GM19023 (cell line): ENCODE results near the gene ATP6V1F.
A peak's percentile ranks its signal among the peaks of the same experiment; 100 is the strongest.

Experiments
- ATAC-seq: cut with Tn5 transposase; IDR thresholded peaks from one replicate; pipeline ENCODE4 v1.9.1; 2021; ENCODE audit warnings: mild to moderate bottlenecking, moderate library complexity; ENCODE audit not compliant: unreplicated experiment

ATP6V1F gene

GRCh38 chr7:128881458-128882125 is 18.9 kb downstream of the ATP6V1F start:
- ATAC-seq = no peak

DNA sequence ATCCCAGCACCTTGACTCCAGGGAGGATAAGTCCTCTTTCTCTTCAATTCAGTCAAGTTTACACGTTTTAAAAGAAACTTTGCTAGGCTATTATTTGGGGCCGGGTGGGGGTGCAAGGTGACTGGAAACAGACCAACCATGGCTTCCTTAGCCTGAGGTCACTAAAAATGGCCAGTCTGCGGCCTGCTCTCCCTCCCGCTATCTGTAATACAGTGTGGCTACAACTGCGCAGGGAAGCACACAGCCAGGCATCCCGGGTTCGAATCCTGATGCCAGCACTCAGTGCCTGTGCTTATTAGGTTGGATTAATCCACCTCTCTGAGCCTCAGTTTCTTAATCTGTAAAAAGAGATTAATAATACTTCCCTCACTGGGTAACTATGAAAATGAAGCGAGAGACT is 19.5 kb downstream of the ATP6V1F start:
- ATAC-seq = no peak

GRCh38 chr7:128883622-128884448 is 21.2 kb downstream of the ATP6V1F start:
- ATAC-seq = peak; percentile 79

- ATAC-seq = no peak
These were observed 22.1 kb downstream of the ATP6V1F start for GRCh38 chr7:128884561-128885369.

- ATAC-seq = no peak
These were observed 22.9 kb downstream of the ATP6V1F start for GRCh38 chr7:128885370-128886187.

DNA sequence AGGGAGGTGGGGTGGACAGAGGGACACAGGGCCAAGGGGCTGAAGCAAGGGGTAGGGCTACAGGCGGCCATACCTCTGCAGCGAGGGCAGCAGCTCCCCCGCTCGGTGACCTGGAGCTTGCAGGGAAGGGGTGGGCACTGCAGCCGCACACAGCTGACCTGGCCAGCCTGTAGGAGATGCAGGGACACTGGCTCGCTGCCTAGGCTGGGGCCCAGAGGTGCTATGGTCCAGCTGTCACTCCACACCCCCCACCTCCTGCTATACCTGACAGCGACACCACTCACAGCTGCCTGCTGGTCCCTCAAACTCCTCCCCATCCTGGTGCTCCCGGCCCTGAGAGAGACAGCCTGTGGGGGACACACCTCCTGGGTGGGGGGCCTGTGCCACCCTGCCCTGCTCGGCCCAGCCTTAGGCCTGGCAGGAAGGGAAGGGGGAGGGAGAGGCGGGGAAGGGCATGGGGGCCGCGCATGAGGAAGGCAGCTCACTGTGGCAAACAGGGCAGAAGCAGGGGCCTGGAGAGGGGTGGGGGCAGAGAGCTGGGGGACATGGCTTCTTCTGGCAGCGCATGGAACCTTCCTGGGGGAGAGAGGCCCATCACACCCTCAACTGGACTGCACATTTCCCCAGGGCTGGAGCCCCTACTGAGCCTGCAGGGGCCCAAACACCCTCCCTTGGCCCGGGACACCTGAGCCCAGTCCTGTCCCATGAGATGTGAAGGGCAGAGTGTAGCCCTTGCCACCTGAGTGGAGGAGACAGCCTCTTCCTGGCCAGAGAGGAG is 23.9 kb downstream of the ATP6V1F start:
- ATAC-seq = no peak

DNA sequence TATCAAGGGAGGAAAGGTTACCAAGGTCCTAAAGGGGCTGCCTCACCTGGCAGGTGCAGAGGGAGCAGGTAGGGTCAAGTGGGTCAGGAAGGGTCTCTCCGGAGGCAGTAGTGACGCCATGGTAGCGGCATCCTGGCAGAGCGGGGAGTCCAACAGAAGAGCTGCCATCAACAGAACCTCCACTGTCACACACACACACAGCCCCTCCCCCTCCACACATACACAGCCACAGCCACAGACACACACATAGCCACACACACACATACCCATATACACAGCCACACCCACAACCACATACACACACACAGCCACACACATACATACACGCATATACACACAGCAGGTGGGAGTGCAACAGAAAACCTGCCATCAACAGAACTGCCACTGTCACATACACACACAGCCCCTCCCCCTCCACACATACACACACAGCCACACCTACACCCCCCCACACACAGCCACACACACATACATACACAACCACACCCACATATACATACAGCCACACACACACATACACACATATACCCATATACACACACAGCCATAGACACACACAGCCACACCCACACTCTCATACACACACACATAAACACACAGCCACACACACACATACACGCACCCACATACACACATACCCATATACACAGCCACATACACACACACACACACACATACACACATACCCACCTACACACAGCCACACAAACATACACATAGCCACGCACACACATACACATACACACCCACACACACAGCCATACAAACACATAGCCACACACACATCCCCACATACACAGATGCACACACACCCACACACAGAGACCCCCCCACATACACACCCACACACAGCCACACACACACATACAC is 24.7 kb downstream of the ATP6V1F start:
- ATAC-seq = no peak

- no peak for ATAC-seq
These were observed 25.5 kb downstream of the ATP6V1F start for GRCh38 chr7:128888039-128888755.

DNA sequence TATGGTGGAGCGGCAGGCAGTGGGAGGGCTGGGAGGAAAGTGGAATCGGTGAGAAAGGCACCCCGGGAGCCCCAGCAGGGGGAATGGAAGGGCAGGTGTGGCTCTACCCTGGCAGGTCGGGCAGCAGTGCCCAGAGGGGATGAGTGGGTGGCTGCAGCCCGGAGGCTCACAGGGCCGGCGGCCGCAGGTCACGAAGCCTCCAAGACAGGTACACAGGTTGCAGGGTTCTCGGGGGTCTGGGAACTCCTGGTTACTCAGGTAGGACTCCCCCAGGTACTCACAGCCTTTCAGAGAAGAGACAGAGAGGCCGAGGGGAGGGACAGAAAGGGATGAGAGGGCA is 26.1 kb downstream of the ATP6V1F start:
- no peak for ATAC-seq

GRCh38 chr7:128889121-128889520 is 26.5 kb downstream of the ATP6V1F start:
- no peak for ATAC-seq

- no peak for ATAC-seq
These were observed 27.9 kb downstream of the ATP6V1F start for GRCh38 chr7:128890306-128891109.

DNA sequence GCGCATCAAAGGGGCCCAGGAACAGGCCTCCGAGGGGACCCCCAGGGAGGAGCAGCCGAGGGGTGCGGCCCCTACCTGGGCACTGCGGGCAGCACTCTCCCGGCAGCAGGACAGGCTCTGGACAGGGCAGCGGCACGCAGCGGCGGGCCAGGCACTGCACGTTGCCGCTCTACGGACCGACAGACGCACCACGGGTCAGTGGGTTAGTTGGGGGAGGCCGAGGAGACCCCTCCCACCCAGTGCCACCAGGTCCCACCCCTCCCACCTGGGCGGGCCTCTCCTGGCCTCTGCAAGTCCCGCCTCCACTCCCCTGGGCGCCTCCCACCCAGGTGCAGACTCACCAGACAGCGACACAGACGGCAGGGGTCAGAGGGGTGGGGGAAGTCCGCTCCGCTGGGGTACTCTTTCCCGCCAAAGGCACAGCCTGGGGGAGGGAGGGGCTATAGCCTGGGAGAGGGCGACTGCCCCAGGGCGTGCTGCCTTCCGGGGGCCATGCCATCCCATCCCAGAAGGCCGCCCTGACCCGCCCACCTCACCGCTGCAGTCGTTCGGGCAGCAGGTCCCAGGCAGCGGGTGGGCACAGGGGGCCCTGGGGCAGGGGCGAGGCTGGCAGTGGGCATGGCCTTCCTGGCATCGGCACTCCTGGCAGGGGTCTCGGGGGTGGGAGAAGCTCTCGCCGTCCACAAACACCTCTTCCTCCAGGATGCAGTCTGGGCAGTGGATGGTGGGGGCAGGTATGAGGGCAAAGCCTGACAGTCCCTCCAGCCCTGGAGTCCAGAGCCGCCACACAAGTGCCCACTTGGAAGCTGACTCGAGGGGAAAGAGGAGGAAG is 28.7 kb downstream of the ATP6V1F start:
- ATAC-seq = no peak

DNA sequence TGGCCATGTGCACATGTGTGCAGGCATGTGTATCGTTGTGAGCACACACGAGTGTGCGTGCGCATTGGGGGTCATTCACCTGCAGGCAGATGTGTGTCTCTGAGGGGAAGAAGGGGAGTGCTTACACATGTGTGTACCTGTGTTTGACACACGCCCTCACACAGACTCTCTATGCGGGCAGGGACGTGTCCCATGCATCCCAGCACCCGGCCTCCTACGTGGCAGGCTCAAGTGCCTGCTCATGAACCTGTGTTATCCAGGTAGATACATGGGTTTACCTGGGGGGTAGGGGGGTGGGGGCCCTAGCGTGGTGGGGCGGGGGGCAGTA is 29.2 kb downstream of the ATP6V1F start:
- ATAC-seq = no peak

- no peak for ATAC-seq
These were observed 30.0 kb downstream of the ATP6V1F start for GRCh38 chr7:128892521-128893250.

DNA sequence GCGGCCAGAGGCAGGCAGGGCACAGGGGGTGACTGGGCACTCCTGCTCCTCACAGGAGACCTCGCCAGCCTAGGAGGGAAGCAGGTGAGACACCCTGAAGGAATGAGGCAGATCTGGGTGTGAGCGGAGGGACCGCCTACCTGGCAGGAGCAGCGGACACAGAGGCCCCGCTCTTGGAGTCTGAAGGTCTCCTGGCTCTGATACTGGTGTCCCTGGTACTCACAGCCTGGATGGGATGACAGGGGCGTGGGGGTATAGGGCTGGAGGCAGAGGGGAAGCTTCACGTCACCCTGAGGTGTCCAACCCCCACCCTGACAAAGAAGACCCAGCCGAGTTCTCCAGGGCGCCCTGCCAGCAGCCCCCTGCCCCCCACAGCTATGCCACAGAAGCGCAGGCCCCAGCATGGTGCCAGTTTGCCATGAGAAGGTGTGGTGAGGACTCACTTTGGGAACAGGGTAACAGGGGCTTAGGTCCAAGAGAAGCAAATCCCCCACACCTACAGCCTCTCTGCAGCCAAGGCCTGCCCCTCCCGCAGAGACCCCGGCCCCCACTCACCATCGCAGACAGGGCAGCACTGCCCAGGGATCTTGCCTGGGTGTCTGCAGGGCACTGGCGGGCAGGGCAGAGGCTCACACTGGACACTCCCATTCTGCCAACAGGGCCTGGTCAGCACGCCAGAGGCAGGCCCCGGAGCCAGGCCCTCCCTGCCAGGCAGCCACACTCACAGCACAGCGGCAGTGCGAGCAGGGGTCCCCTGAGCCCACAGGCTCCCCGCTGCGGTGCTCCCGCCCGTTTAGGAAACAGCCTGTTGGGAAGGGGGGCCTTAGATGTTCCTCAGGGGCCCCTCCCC is 30.8 kb downstream of the ATP6V1F start:
- no peak for ATAC-seq
